OCI-LY7 (cell line): Measurements from ENCODE around the gene FGF11.

ENCODE experiments used
- EZH2phosphoT487 ChIP-seq: fragments of 200-600 bp; sonication (generic); IDR thresholded peaks from 2 replicates; pipeline ENCODE4 v1.6.1; 2018; ENCODE audit warnings: low read depth, borderline replicate concordance, mild to moderate bottlenecking, mixed run types, antibody characterized with exemption, low read length, moderate library complexity, mixed read lengths
- TF ChIP-seq, protein P1 (sequence below): fragments of 200-600 bp; sonication (generic); conservative IDR thresholded peaks from 2 replicates; pipeline ENCODE4 v1.5.1; 2014; ENCODE audit warnings: mild to moderate bottlenecking, antibody characterized with exemption, low read length, moderate library complexity, mixed read lengths

DNA sequence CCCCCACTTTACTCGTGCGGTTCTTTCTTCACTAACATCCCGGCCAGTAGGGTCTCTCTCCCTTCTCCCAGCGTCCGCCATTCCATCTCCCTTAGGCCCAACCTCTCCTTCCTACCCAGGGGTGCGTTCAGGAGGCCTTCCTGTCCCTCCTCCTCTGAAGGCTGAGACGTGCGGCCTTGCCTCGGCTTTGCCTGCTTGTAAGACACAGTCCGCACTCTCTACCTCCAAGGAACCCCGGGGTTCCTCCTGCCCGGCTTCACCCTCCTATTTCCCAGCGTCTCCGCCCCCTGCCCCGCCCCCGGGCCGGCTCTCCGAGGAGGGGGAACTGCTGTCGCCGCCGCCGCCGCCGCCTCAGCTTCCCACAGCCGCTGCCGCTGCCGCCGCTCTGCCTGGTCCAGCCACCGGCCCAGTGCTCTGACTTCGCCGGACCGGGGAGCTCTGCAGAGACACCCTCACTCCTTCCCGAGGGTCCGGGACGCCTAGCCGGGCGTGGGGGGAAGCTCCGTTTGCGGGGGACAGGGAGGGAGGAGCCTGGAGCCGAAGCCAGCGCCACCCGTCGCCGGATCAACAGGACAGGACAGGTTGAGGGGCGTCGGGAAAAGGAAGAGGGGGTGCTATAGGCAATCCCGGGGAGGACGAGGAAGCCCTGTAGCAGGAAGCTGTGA lies 1.2 kb upstream of the FGF11 start:
- TF ChIP-seq, protein P1, sequence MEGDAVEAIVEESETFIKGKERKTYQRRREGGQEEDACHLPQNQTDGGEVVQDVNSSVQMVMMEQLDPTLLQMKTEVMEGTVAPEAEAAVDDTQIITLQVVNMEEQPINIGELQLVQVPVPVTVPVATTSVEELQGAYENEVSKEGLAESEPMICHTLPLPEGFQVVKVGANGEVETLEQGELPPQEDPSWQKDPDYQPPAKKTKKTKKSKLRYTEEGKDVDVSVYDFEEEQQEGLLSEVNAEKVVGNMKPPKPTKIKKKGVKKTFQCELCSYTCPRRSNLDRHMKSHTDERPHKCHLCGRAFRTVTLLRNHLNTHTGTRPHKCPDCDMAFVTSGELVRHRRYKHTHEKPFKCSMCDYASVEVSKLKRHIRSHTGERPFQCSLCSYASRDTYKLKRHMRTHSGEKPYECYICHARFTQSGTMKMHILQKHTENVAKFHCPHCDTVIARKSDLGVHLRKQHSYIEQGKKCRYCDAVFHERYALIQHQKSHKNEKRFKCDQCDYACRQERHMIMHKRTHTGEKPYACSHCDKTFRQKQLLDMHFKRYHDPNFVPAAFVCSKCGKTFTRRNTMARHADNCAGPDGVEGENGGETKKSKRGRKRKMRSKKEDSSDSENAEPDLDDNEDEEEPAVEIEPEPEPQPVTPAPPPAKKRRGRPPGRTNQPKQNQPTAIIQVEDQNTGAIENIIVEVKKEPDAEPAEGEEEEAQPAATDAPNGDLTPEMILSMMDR: no peak
- TF ChIP-seq EZH2phosphoT487: no peak
